ENCODE measurements around the gene ADAMTS12.

Gene ADAMTS12

DNA sequence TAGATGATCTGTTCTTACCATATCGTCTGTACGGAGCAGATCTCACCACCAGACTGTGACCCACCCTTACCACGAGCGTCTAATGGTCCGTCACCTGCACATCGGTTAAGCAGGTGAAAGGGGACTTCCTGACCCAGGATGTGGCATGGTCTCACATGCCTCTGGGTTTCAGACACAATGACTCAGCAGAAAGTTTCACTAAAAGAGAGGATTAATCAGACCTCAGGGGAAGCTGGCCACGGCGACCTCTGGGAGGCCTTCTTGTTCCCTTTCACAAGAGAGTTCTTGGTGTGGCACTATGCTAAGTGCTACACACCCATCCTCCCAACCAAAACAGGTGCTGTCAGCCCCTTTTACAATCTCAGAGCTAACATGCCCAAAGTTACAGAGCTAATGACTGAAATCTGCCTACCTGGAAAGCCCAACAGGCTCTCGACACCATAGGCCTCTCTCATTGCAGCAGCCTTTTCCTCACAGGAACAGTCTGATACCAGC, 41.6 kb downstream of the ADAMTS12 start:
- TF ChIP-seq, protein P1, sequence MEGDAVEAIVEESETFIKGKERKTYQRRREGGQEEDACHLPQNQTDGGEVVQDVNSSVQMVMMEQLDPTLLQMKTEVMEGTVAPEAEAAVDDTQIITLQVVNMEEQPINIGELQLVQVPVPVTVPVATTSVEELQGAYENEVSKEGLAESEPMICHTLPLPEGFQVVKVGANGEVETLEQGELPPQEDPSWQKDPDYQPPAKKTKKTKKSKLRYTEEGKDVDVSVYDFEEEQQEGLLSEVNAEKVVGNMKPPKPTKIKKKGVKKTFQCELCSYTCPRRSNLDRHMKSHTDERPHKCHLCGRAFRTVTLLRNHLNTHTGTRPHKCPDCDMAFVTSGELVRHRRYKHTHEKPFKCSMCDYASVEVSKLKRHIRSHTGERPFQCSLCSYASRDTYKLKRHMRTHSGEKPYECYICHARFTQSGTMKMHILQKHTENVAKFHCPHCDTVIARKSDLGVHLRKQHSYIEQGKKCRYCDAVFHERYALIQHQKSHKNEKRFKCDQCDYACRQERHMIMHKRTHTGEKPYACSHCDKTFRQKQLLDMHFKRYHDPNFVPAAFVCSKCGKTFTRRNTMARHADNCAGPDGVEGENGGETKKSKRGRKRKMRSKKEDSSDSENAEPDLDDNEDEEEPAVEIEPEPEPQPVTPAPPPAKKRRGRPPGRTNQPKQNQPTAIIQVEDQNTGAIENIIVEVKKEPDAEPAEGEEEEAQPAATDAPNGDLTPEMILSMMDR (IDR thresholded peaks at IDR 0.05; ENCODE audit: poor library complexity, severe bottlenecking), result no peak
- peaks cover 9% of the 10 kb centered on the region for H3K4me1 ChIP-seq (ENCODE audit: insufficient read depth, poor library complexity, severe bottlenecking)
- H3K36me3 ChIP-seq (ENCODE audit: low read depth), result no peaks in the 10 kb centered on the region
- H3K27ac ChIP-seq (ENCODE audit: poor library complexity, severe bottlenecking), result peak overlapping the region; percentile 34
- no peaks in the 10 kb centered on the region for H3K9me3 ChIP-seq (ENCODE audit: severe bottlenecking)
- no peak overlapping the region for H3K4me3 ChIP-seq (ENCODE audit: severe bottlenecking)
- ATAC-seq (ENCODE audit: low read depth), result peak; percentile 73
- H3K27me3 ChIP-seq (ENCODE audit: insufficient read depth, poor library complexity, severe bottlenecking), result no peaks in the 10 kb centered on the region
- no peak for DNase-seq (ENCODE audit: low spot score)

DNA sequence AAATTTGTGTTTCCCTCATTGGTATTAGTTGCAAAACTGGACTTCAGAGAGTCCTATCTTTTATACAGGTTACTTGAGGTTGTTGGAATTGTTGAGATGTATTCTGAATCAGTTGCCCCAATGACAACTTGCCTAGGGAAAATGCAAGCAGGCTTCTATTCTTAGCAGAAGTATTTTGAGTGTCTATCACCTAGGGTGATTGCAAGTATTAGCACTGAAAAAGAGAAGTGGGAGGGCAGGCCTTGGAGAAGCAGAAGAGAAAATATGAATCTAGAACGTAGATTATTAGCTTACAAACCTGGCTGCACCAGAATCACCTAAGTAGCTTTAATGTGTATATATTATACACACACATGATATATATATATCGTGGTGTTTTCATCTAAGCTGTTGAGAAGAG, 43.2 kb downstream of the ADAMTS12 start:
- Histone ChIP-seq H3K4me3 (ENCODE audit: severe bottlenecking) (no peak overlapping the region), H3K9me3 (ENCODE audit: severe bottlenecking) (no peaks in the 10 kb centered on the region), H3K4me1 (ENCODE audit: insufficient read depth, poor library complexity, severe bottlenecking) (peaks cover 14% of the 10 kb centered on the region), H3K27ac (ENCODE audit: poor library complexity, severe bottlenecking) (no peak overlapping the region), H3K36me3 (ENCODE audit: low read depth) (no peaks in the 10 kb centered on the region), H3K27me3 (ENCODE audit: insufficient read depth, poor library complexity, severe bottlenecking) (no peaks in the 10 kb centered on the region)
- DNase-seq (ENCODE audit: low spot score) (no peak), ATAC-seq (ENCODE audit: low read depth) (no peak)
- TF ChIP-seq, protein P1 (IDR thresholded peaks at IDR 0.05; ENCODE audit: poor library complexity, severe bottlenecking), result no peak

DNA sequence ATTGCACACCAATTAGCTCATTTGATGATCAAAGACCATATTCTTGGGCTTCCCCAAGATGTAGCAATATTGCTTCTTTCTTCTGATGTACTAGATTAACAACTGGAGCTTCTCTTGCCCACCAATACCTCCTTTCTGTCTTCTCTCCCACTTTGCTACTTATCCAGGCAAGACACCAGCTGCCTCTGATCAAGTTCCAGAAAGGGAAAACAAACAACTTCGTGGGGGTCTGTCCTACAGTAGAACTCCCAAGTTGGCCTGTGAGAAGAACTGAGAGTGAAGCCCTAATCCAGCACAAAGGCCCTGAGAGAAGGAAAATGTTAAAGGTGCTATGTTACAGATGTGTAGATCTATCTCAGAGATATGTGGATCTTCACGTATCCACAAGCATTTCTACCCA, 44.9 kb downstream of the ADAMTS12 start:
- no peak for ATAC-seq (ENCODE audit: low read depth)

DNA sequence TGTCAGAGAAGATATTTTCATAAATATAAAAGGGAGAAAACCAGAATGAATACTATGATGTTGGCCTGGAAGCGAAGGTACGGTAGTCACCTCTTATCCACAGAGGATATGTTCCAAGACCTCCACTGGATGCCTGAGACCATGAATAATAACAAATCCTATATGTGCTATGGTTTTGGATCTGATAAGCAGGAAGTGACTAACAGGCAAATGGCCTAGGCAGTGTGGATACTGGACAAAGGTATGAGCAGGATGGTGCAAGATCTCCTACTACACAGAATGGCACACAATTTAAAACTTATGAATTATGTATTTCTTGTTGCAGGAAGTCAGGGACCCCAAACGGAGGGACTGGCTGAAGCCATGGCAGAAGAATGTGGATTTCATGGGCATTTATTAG, 48.2 kb downstream of the ADAMTS12 start:
- no peaks in the 10 kb centered on the region for H3K27me3 ChIP-seq (ENCODE audit: insufficient read depth, poor library complexity, severe bottlenecking)
- no peak overlapping the region for H3K4me3 ChIP-seq (ENCODE audit: severe bottlenecking)
- TF ChIP-seq, protein P1 (IDR thresholded peaks at IDR 0.05; ENCODE audit: poor library complexity, severe bottlenecking), result no peak
- H3K36me3 ChIP-seq (ENCODE audit: low read depth), result no peaks in the 10 kb centered on the region
- ATAC-seq (ENCODE audit: low read depth) (peak; percentile 84), DNase-seq (ENCODE audit: low spot score) (no peak)
- H3K4me1 ChIP-seq (ENCODE audit: insufficient read depth, poor library complexity, severe bottlenecking), result peaks cover 25% of the 10 kb centered on the region
- peak overlapping the region; percentile 84 for H3K27ac ChIP-seq (ENCODE audit: poor library complexity, severe bottlenecking)
- no peaks in the 10 kb centered on the region for H3K9me3 ChIP-seq (ENCODE audit: severe bottlenecking)

More for the DNA sequence above, 44.9 kb downstream of the ADAMTS12 start:
- no peak for DNase-seq (ENCODE audit: low spot score)
- Histone ChIP-seq H3K9me3 (ENCODE audit: severe bottlenecking) (no peaks in the 10 kb centered on the region), H3K36me3 (ENCODE audit: low read depth) (no peaks in the 10 kb centered on the region), H3K4me1 (ENCODE audit: insufficient read depth, poor library complexity, severe bottlenecking) (peaks cover 31% of the 10 kb centered on the region), H3K4me3 (ENCODE audit: severe bottlenecking) (no peak overlapping the region), H3K27ac (ENCODE audit: poor library complexity, severe bottlenecking) (no peak overlapping the region), H3K27me3 (ENCODE audit: insufficient read depth, poor library complexity, severe bottlenecking) (no peaks in the 10 kb centered on the region)
- TF ChIP-seq, protein P1 (IDR thresholded peaks at IDR 0.05; ENCODE audit: poor library complexity, severe bottlenecking), result no peak

DNA sequence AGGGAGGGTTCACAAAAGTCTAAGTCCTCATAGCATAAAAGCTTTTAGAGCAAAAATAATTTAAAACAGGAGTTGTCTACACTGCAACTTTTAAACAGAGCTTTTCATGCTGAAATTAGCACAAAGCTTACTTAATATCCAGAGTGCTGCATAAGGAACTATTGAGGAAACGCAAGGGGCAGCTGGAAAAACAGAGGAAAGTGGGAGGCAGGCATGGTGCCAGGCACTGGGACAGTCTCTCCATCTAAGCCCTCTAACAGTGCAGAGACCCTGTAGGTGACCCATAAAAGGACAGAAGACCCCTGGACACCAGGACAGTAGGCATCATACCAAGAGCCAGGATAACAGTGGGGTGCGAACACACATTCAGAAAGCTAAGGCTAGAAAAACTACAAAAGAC, 49.3 kb downstream of the ADAMTS12 start:
- no peak for DNase-seq (ENCODE audit: low spot score)
- Histone ChIP-seq H3K4me1 (ENCODE audit: insufficient read depth, poor library complexity, severe bottlenecking) (peaks cover 25% of the 10 kb centered on the region), H3K4me3 (ENCODE audit: severe bottlenecking) (no peak overlapping the region), H3K9me3 (ENCODE audit: severe bottlenecking) (no peaks in the 10 kb centered on the region), H3K27ac (ENCODE audit: poor library complexity, severe bottlenecking) (peak overlapping the region; percentile 84), H3K27me3 (ENCODE audit: insufficient read depth, poor library complexity, severe bottlenecking) (no peaks in the 10 kb centered on the region), H3K36me3 (ENCODE audit: low read depth) (no peaks in the 10 kb centered on the region)
- no peak for ATAC-seq (ENCODE audit: low read depth)
- TF ChIP-seq, protein P1 (IDR thresholded peaks at IDR 0.05; ENCODE audit: poor library complexity, severe bottlenecking), result no peak

All from RWPE2 (cell line).